ENCODE results near the gene HINT2. TPM values are rescaled to one million over a fixed set of nuclear protein-coding genes. Genes with fewer than 3 reads are reported as not detected.

HINT2 gene
- total RNA-seq, 1 donor from 2014 or later = 55.7 TPM

DNA sequence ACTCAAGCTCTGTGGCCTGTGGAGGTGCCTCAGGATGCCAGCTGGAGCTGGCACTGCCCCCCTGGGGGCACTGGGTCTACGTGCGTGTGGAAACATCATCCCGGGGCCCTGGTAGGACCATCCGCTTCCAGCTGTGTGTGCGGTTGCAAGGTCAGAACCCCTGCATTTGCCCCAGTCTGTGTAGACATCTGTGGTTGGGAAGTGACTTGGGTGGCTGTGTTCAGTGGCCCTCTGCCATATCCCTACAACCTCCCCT lies 26.7 kb upstream of the HINT2 start:
- intact Hi-C loops (cut with micrococcal nuclease) = no loop called here

DNA sequence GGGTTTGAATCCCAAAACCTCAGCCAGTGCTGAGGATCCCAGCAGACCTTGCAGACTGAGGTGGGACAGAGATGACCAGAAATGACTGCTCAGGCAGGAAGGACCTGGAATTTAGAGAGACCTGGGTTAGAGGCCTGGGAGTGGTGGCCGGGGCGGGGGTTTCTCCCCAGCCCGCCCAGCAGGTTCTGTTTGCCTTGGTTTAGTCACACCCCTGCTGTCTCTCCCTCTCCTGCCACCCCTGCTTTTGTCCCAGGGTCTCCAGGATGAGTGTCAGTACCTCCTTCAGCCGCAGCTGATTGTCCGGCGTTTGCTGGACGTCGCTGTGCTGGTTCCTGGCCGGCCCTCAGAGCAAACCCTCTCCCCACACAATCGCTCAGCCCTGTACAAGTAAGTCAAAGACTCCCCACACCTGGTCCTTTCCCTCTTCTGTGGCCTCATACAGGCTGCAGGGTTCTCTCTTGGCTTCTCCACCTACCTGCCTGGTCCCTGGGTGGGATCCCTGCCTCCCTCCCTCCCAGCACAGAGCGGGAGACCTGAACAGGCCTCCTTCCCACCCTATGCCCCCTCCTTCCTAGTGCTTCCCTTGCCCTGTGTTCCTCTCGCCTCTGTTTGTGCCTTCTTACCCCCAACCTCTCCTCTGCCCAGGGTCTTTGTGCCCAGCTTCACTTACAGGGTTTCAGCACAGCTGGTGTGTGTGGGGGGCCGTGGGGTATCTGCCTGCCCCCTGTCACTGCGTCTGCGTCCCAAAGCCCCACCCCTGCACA lies 26.2 kb upstream of the HINT2 start:
- intact Hi-C loops (cut with micrococcal nuclease) = no loop called here

DNA sequence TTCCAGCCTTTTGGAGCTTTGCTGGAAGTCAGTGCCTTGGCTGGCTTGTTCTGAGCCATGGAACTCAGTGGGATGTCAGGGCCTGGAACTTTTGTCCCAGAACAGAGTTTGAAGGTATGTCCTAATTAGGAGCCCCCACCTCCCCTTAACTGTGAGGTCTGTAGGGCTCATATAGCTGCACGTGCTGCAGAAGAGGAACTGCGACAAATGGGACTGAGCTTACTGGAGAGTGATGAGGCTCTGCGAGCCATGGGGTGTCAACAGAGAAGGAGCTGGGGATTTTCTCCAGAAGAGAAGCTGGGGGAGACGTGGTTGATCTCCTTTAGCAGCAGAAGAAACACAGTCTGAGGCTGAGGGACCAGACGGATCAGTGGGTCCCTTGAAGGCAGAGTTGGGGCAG lies 25.1 kb upstream of the HINT2 start:
- intact Hi-C loops (cut with micrococcal nuclease) = no loop called here

DNA sequence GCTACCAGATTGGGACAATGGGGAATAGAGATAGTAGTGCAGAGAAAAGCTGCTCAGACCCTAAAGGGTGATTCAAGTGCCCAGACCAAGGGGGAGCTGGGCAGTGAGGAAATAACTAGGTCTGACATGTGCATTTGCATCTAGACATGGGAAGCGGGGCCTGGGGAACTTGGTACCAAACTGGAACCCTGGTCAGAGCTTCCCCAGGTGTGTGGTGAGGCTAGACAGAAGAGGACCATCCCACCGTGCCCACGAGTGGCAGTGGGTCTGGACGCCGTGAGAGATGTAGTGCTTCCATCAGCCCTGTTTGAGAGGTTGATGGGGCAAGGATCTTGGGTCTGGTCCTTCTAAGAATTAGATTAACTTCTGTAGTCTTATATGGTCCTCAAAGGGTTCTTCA lies 21.8 kb upstream of the HINT2 start:
- intact Hi-C loops (cut with micrococcal nuclease) = no loop called here

DNA sequence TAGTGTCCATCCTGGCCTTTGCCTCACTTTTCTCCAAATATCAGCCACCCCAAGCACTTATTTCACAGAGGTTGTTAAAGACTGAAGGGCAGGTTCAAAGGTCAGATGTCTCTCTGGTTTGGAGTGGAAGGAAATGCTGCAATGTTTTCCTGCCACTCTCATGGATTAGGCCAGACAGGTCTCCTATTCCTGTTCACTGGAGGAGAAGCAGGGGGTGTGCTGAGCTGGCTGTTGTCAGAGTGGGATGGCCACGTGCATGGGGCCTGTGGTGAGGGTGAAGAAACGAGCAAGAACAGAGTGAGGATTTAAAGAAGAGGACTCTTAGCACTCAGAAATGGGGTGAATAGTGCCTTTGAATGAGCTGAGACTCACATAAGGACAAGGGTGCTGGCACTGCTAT lies 20.9 kb upstream of the HINT2 start:
- intact Hi-C loops (cut with micrococcal nuclease) = no loop called here

DNA sequence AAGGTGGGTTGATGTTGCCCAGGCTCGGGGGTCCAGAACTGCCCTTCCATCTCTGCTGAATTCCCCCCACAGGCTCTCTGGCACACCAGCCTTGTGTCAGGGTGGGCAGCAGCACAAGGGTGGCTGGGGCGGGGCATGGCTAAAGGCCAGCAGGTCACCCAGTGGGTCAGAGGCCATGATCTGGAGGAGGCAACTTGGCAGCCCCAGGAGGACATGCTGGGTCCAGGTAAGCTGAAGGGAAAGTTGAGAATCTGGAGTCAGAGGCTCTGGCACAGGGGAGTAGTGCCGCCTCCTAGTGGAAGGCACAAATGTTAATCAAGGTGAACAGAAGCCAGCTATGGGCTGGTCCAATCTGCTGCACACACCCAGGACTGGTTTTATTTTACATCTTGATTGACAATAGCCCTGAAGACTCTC lies 20.4 kb upstream of the HINT2 start:
- intact Hi-C loops (cut with micrococcal nuclease) = no loop called here

DNA sequence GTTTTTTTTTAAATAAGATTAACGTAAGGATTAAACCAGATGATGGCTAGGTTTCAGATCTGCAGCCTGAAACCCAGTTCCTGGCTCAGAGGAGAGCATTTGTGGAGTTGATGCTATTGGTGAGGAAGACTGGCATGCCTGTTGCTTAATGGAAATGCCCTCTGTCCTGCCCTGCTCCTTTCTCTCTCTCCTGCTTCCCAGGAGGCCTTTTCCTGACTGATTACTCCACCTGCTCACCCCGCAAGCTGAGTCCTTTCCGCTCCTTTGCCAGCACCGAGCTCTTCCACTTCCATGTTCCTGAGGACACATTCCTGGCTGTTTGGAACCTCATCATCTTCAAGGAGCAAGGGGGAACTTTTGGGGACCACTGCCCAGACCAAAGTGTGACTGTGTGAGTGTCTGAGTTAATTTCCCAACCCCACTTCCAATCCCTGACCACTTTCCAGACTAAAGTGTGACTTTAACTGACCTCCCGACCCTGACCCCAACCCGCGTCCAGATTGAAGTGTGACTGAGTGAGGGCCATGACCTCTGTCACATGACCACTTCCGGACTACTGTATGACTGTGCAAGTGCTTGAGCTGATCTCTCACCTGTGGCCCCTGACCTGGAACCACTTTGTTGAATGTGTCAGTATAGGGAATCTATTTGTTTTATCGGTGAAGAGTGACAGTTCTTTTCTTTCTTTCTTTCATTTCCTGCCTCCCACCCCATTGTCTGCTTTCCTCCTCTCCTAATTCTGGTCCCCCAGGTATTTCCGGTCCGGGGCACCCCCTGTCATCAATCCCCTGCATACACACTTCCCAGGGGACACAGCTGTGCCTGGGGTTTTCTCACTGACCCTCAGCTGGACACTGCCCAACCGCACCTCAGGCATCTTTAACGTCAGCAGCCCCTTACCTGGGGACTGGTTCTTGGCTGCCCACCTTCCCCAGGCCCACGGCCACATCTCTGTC lies 19.7 kb upstream of the HINT2 start:
- intact Hi-C loops (cut with micrococcal nuclease) = no loop called here

GRCh38 chr9:35832814-35833213 lies 18.0 kb upstream of the HINT2 start:
- intact Hi-C loops (cut with micrococcal nuclease) = no loop called here

DNA sequence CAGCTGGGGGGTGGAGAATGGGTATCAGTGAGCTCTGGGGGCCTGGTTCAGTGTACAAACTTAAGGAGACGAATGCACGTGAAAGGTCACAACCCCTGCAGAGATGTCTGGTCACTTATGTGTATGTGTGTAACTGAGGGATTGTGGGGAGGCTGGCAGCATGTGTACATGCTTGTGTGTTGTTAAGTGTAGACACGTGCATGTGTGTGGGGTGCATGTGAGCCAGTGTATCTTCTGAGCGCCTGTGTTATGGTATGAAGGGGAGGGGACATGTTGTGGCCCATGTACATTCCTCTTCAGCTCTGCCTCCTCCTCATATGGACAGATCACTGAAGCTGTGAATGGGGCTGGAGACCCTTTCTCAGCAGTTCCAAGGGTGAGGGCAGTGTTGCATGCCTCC lies 16.2 kb upstream of the HINT2 start:
- intact Hi-C loops (cut with micrococcal nuclease) = no loop called here

GRCh38 chr9:35829764-35830096 lies 14.9 kb upstream of the HINT2 start:
- intact Hi-C loops (cut with micrococcal nuclease) = loop anchor here (1.0 to 2.0 kb wide), 2 partner anchors 14 to 97 kb away; partner anchors contain the start of genes CREB3, HINT2 and TLN1

DNA sequence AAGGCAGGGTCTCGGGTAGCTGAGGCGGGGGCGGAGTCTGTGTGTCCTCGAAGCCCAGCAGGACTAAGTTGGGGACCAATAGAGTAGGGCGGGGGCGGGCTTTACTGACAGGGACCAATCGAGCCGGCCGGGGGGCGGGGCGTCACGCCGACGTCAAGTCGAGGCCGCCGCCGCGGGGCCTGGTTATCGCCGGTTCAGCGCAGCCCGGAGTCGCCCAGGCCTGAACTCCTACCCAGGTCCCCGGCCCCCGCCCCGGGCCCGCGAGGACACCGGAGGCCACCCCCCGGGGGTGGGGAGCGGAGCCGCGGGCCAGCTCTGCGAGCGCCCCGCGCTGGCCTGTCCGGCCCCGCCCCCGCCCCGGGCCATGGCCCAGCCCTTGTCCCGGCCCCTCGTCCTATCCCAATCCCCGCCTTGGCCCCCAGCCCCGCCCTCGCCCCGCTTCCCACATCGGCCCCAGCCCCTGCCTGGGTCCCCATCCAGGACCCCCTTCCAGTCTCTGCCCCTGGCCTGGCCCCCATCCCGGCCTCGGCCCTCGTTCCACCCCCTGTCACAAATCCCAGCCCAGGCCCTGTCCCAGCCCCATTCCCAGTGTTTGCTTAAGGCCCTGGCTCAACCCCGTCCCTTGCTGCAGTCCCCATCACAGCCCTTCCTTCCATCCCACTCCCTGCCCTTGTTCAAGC lies 14.4 kb upstream of the HINT2 start, which contains the start of gene TMEM8B:
Gene TMEM8B, plus strand, starts transcription at position 145 of the 680 bp plus-strand sequence. Its CDS starts 220 bp downstream, at position 365.
- intact Hi-C loops (cut with micrococcal nuclease) = loop anchor here (1.0 to 2.0 kb wide), 2 partner anchors 14 to 96 kb away; partner anchors contain the start of genes CREB3, HINT2 and TLN1

- intact Hi-C loops (cut with micrococcal nuclease) = loop anchor here (1.0 to 2.0 kb wide), 2 partner anchors 13 to 96 kb away; partner anchors contain the start of genes CREB3, HINT2 and TLN1
These were observed 13.9 kb upstream of the HINT2 start, which contains the start of gene FAM221B for GRCh38 chr9:35828716-35829083. Gene FAM221B, minus strand, starts transcription at chr9:35828732. Its CDS starts 2,571 bp downstream, at chr9:35826161.

- intact Hi-C loops (cut with micrococcal nuclease) = no loop called here
These were observed 12.6 kb upstream of the HINT2 start for GRCh38 chr9:35827486-35827885.

GRCh38 chr9:35826071-35826701 lies 11.3 kb upstream of the HINT2 start:
- intact Hi-C loops (cut with micrococcal nuclease) = loop anchor here (1.0 kb wide), 2 partner anchors 36 to 56 kb away; no protein-coding TSS in a partner anchor

DNA sequence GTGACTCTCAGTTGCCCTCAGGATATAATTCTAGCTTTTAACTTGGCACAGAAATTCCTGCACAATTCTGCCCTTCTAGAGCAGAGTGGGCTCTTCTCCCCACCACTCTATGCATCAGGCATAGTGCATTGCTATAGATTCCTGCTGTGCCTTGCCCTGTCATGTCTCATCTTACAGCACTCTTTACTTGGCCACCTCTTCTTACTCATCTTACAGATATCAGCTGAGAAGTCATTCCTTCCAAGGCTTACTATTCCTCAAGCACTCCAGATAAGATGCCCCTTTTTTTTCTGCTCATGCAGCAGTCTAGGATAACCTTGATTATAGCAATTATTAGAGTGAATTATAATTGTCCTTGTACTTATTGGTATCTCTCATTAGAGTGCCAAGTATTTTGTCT lies 8.1 kb upstream of the HINT2 start:
- intact Hi-C loops (cut with micrococcal nuclease) = no loop called here

DNA sequence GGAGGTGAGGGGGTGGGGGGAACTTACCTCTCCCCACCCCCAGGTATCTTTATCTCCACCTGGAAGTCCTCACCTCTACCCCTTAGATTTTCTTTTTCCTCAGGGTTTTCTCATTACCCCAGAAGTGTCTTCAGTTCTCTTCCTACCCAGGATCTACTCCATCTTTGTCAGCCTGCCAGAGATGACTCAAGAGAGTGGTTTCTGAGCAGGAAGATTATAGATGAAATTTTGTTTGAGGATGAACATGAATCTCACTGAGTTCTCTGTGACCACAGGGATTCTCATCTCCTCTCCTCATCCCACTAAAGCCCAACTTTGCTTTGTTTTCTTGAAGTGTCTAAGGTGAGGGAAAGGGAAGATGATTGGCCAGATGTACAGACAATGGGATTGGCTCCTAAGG lies 5.2 kb upstream of the HINT2 start:
- intact Hi-C loops (cut with micrococcal nuclease) = no loop called here

DNA sequence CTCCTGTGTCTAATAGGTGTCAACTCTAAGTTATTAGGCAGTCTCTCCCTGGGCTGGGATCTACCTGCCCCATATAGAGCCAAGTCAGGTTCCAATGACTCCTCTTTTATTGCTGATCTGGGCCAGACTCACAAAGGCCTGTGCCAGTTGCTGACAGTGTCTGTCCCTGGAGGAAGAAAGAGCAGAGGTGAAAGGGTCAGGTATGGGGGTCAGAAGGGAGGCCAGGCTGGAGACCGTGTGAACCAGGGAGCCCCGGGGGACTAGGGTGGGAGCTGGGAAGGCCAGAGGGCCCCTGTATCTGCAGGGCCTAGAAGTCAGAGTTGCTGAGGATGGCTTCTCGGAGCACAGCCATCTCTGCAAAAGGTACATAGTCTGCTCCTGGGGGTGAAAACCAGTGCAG lies 3.5 kb upstream of the HINT2 start:
- intact Hi-C loops (cut with micrococcal nuclease) = no loop called here

DNA sequence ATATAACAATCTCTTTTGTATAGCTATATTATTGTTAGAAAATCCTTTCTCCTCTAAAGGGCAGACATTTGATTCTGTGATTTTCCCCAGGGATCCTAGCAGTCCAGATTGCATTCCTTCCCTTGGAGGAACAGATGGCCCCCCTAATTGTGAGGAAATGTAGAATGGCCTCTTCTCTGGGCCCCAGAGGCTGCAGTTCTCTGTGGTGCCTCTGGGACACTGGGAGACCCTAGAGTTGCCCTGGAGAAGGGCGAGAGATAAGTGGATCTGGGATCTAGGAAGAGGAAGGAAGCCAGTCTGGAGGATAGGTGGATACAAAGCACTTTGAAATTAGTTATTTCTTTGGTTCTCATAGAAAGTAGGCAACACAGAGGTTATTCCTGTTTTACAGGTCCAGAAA lies 1.9 kb upstream of the HINT2 start:
- intact Hi-C loops (cut with micrococcal nuclease) = no loop called here

GRCh38 chr9:35814106-35814840 lies 569 bp downstream of the HINT2 start:
- intact Hi-C loops (cut with micrococcal nuclease) = loop anchor here (2.0 to 5.0 kb wide), 4 partner anchors 65 to 742 kb away; partner anchors contain the start of genes ATOSB, GBA2, RGP1 and VCP

DNA sequence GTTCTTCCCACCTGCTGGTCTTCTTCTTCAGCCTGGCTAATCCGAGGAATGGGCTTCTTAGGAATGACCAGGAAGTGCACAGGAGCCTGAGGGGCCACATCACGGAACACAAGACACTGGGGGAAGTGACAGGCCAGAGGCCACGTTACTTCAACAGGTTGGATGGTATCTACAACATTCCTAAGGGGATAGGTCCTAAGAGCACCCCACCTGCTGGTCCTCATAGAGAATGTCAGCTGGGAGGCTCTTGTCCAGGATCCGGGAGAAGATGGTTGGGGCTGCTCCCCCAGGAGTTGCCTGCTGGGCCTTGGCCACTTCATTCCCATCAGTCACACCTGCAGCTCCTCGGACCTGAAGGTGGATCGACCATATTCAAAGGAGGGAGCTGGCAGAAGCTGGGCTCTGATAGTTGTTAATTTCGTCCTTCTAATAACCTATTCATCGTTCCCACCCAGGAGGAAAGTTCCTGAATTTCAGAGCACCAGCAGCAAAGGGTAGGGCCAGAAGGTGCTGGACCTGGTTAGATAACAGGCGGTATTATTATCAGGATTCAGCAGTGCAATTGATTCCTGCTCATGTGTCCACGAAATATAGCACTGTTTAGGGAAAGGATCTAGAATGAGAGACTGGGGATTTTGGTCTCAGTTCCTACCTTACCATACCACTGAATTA lies 1.3 kb downstream of the HINT2 start:
- intact Hi-C loops (cut with micrococcal nuclease) = loop anchor here (2.0 to 5.0 kb wide), 5 partner anchors 57 to 741 kb away; partner anchors contain the start of genes ATOSB, GBA2, RGP1 and VCP

Data from T-helper 2 cell treated with Interferon-gamma antibody and Interleukin-4, amounts not matched to agents 100 ng/mL and 5 ng/mL, for 36 hours (primary cell).